Left hindlimb (tissue), 1 donor: Measurements from ENCODE around the gene ATRN.

Experiments
- DNase-seq: peaks from one replicate; pipeline ENCODE4 v3.0.0-alpha.2; 2018

The ATRN gene

GRCh38 chr20:3631534-3631933, 160.7 kb downstream of the ATRN start:
- DNase-seq = no peak

GRCh38 chr20:3632311-3633004, 161.6 kb downstream of the ATRN start:
- DNase-seq = no peak

DNA sequence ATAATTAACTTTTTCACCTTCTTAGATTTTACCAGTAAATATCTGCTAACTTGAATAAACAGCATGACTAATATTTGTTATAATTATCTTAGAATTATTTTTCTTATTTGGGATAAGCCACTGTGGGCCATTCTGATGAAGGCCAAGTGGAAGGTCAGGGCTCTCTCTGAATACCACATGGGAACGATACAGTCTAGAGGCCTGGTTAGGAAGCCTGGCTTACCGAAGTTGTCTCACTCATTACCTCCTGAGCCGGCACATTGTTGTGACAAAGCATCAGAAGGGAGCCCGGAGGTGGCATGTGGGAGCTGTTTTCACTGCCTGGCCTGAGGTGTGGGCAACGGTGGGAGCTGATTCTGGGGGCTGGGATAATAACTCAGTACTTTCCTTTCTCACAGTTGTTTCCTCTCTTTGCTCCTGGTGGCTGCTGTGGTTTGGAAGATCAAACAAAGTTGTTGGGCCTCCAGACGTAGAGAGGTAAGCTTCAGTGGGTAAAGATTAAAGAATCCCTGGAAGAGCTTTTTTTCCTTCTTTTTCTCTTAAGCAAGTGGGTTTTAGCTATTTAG, 163.2 kb downstream of the ATRN start:
- no peak for DNase-seq

GRCh38 chr20:3635346-3635745, 164.5 kb downstream of the ATRN start:
- DNase-seq = no peak

GRCh38 chr20:3640259-3640658, 169.4 kb downstream of the ATRN start:
- no peak for DNase-seq

DNA sequence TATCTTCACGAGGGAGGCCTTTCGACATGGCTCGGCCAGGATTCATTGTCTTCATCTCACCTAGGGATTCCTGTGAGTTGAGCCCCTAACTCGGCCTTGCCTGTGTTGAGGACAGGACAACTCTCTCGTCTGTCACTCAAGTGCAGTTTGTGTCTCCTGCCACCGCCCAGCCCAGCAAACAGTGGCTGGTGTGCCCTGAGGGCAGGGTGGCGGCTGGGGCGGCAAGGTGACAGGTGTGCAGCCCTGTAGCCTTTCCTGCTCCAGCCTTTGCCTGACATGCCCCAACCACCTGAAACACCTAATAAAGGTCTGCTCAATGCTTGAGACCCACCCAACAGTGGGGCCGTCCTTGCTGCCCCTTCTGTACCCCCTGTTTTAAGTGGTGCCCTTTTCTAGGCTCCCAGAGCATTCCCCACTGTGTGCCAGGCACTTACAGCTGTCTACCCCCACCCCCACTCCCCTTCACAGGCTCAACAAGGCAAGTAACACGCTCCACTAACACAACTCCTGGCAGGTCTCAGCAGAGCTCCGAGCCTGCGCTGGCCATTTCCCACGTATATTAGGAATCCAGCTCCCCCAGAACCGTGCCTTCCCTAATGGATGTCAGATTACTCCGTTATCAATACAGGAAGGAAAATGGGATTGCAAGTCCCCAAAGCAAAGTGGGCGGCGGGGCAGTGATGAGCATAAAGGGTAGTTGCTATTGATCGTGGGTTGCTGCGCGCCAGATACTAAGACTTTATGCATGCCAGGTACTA, 174.7 kb downstream of the ATRN start:
- no peak for DNase-seq

- no peak for DNase-seq
Measured at GRCh38 chr20:3646067-3646440, 175.2 kb downstream of the ATRN start.

GRCh38 chr20:3646651-3647050, 175.8 kb downstream of the ATRN start:
- DNase-seq = no peak

DNA sequence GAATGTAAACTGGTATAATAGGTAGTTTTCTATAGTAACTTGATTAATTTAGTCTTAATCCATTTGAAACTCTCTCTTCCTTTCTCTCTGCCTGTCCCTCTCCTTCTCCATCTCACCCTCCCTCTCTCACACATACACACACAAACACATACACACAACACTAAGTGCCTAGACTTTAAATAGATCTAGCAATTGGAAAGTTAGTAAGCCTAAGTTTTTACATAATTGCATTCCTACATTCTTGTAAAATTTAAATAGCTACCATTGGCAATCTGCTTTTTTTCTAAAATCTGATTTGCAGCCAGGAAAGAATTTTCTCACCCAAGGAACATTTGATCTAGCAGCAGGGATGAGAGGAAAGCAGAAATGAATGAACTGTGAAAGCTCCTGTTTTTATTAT, 176.7 kb downstream of the ATRN start:
- DNase-seq = no peak

DNA sequence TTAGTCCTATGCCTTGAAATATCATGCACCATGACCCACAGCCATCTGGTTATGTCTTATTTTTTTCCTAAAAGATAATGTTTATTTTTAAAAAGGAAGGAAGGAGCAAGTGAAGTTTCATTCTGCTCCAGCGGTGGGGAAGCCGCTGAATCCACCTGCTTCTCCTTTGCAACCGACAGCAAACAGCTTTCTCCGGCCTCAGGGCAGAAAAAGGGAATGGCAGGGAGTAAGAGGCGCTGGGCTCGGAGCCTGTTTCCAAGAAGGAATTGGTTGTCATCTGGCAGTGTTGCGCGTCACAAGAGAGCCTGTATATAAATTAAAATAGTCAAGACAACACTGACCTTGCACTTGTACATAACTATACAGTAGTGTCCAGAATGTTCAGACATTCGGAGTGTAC, 178.1 kb downstream of the ATRN start:
- no peak for DNase-seq

DNA sequence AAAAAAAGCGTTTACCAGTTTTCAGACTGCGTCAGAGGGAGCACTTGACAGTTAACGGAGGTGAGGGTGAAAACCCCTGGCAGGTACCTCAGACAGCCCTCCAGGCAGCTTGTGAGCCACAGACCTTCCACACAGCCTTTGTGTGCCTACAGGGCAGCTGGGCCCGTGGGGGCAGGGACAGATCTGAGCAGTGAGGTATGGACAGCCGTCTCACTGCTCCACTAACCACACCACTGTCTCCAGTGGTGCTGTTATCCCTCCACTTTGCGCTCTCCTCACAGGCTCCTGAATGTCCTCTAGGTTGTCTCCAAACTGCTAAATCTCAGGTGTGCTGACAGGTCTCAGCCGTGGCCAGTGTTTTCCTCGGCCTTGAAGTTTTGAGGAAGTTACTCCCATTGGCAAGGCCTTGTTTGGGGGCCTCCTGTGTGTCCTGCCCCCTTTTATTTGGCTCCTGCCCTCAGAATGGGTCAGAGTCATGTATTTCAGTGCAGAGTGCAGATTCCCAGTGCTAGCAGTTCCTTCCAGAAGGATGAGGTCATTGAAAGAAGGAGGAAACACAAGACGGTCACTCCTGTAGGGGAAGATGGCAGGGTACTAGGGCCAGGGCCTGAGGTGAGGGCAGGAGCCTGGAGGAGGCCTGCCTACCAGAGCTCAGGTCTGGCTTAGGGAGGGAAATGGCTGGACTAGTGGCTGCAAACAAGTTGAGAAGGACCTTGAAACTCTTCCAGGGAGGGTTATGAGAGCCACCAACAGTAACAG, 180.6 kb downstream of the ATRN start:
- DNase-seq = no peak

- no peak for DNase-seq
Measured at GRCh38 chr20:3652221-3652620, 181.4 kb downstream of the ATRN start.

GRCh38 chr20:3652676-3653596, 182.1 kb downstream of the ATRN start:
- DNase-seq = no peak

DNA sequence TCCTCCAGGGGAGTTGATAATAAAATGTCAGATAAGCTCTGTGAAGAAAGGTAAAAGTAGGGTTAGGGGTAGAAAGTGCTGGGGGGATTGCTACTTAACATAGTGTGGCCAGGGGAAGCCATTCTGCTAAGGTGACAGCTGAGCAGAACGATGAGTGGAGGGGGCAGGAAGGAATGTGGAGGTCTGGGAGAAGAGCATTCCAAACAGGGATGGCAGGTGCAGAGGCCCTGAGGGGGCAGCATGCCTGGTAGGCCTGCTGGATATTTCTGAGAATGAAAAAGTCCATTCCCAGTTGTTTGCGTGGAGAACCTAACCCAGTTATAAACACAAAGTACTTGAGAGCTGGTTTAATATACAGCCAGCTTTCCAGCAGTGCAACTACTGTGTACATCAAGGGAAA, 183.1 kb downstream of the ATRN start:
- no peak for DNase-seq

GRCh38 chr20:3654326-3655130, 183.7 kb downstream of the ATRN start:
- no peak for DNase-seq

GRCh38 chr20:3655131-3655405, 184.2 kb downstream of the ATRN start:
- DNase-seq = no peak

DNA sequence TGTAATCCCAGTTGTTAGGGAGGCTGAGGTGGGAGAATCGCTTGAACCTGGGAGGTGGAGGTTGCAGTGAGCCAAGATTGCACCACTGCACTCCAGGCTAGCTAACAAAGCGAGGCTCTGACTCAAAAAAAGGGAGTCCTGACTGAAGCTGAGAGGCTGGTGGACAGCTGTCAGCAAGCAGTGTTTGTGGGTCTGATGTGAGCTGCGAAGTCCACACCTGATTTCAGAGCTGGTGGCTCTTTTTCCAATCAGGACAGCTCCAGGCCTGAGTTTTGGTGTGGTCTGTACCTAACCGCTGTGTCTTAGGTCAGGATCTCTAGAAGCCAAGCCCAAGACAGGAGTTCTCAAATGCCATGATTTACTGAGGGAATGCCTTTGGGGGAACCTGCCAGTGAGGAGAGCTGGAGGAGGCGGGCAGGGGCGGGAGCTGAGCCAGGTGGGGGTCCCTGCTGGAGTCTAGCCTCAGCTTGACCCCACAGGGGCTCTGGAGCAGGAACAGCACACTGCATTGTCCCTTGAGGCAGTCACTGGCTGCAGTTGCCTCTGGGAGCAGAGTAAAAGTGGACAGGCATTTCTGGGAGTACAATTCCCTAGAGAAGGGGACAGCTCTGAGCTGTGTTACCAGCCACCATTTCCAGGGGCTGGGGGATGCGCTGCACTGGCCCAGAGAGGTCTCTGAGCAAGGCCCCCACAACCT, 187.3 kb downstream of the ATRN start:
- no peak for DNase-seq

GRCh38 chr20:3658716-3659491, 188.1 kb downstream of the ATRN start:
- DNase-seq = no peak

- DNase-seq = no peak
Measured at GRCh38 chr20:3659492-3660261, 188.9 kb downstream of the ATRN start.
